Measurements from ENCODE around the gene ZBTB21.

GRCh38 chr21:41973427-41973831 lies 36.7 kb downstream of the ZBTB21 start:
- TF ChIP-seq GABPA (IDR thresholded peaks at IDR 0.05; ENCODE audit: low read depth) = no peak
- TF ChIP-seq, protein P1, sequence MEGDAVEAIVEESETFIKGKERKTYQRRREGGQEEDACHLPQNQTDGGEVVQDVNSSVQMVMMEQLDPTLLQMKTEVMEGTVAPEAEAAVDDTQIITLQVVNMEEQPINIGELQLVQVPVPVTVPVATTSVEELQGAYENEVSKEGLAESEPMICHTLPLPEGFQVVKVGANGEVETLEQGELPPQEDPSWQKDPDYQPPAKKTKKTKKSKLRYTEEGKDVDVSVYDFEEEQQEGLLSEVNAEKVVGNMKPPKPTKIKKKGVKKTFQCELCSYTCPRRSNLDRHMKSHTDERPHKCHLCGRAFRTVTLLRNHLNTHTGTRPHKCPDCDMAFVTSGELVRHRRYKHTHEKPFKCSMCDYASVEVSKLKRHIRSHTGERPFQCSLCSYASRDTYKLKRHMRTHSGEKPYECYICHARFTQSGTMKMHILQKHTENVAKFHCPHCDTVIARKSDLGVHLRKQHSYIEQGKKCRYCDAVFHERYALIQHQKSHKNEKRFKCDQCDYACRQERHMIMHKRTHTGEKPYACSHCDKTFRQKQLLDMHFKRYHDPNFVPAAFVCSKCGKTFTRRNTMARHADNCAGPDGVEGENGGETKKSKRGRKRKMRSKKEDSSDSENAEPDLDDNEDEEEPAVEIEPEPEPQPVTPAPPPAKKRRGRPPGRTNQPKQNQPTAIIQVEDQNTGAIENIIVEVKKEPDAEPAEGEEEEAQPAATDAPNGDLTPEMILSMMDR (IDR thresholded peaks at IDR 0.05) = no peak
- no peak for TF ChIP-seq SIN3A (IDR thresholded peaks at IDR 0.05; ENCODE audit: borderline replicate concordance, low read depth, low read length)
- TF ChIP-seq SMC3 (IDR thresholded peaks at IDR 0.05; ENCODE audit: low read depth, low read length) = no peak
